B cell (primary cell): ENCODE measurements around the gene TIGD6.

Source experiments
- EZH2 ChIP-seq: IDR thresholded peaks from 2 replicates; pipeline ENCODE4 v1.6.1; 2012; ENCODE audit warnings: borderline replicate concordance, low read depth, mild to moderate bottlenecking, moderate library complexity, low read length; ENCODE audit not compliant: insufficient read depth, poor library complexity, severe bottlenecking
- TF ChIP-seq, protein P1 (sequence below): fragments of 200-600 bp; IDR thresholded peaks from one replicate; pipeline ENCODE4 v1.8.0; 2022; ENCODE audit warnings: antibody characterized with exemption, mild to moderate bottlenecking

DNA sequence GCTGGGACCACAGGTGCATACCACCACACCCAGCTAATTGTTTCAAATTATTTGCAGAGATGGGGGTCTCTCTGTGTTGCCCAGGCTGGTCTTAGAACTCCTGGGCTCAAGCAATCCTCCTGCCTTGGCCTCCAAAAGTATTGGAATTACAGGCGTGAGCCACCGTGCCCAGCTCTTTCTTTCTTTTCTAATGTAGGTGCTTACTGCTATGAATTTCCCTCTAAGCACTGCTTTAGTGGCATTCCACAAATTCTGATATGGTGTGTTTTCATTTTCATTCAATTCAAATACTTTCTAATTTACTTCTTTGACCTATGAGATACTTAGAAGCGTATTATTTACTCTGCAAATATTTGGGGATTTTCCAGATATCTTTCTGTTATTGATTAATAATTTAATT, 15.0 kb upstream of the TIGD6 start:
- TF ChIP-seq, protein P1, sequence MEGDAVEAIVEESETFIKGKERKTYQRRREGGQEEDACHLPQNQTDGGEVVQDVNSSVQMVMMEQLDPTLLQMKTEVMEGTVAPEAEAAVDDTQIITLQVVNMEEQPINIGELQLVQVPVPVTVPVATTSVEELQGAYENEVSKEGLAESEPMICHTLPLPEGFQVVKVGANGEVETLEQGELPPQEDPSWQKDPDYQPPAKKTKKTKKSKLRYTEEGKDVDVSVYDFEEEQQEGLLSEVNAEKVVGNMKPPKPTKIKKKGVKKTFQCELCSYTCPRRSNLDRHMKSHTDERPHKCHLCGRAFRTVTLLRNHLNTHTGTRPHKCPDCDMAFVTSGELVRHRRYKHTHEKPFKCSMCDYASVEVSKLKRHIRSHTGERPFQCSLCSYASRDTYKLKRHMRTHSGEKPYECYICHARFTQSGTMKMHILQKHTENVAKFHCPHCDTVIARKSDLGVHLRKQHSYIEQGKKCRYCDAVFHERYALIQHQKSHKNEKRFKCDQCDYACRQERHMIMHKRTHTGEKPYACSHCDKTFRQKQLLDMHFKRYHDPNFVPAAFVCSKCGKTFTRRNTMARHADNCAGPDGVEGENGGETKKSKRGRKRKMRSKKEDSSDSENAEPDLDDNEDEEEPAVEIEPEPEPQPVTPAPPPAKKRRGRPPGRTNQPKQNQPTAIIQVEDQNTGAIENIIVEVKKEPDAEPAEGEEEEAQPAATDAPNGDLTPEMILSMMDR: no peak
- no peak for TF ChIP-seq EZH2
